T-cell (primary cell): ENCODE data around the gene CEP20. TPM values are rescaled to one million over a fixed set of nuclear protein-coding genes. Genes with fewer than 3 reads are reported as not detected.

ENCODE experiments used
- ATAC-seq, 4 experiments: fragments of 200-7000 bp in 3 of 4; fragments of 150-1000 bp in 1 of 4; cut with Tn5 transposase; replicated peaks in 1 of 4; 1 replicate in 3 of 4; 2 replicates in 1 of 4; pipeline ENCODE4 v1.10.0; 2021; ENCODE audit warnings: moderate library complexity in 3 of 4, mild to moderate bottlenecking in 2 of 4, moderate number of reproducible peaks in 1 of 4
- CTCF ChIA-PET, 2 donors: fragments of 300-600 bp; sonication (Branson Sonifier 250); formaldehyde crosslinking; loops; one replicate each; lab custom pipeline; 2022; ENCODE audit warnings: antibody characterized with exemption in 2 of 2; lab: Charles Lee
- POLR2A ChIA-PET, 2 donors: fragments of 300-600 bp; sonication (Branson Sonifier 250); formaldehyde crosslinking; loops; one replicate each; lab custom pipeline; 2022; ENCODE audit warnings: antibody characterized with exemption in 2 of 2; lab: Charles Lee
- DNase-seq, 35 experiments: peaks; one replicate each; pipeline versions ENCODE4 v3.0.0 to v3.0.0-alpha.2; 2013 to 2023
- H3K27ac ChIP-seq: one replicate; pipeline ENCODE4 v1.5.1; 2013; ENCODE audit warnings: low read length
- H3K27me3 ChIP-seq, 2 experiments: replicated peaks in 1 of 2; 1 replicate in 1 of 2; 2 replicates in 1 of 2; pipeline versions ENCODE4 v1.6.1 to v1.7.0; 2013; ENCODE audit warnings: low read length in 1 of 2, mixed read lengths in 1 of 2; ENCODE audit not compliant: control insufficient read depth in 2 of 2, insufficient read depth in 2 of 2; ENCODE audit errors: extremely low read depth in 1 of 2
- H3K36me3 ChIP-seq, 2 donors: 1 replicate in 1 of 2; 2 replicates in 1 of 2; pipeline versions ENCODE4 v1.6.1 to v1.7.0; 2013; ENCODE audit warnings: low read length in 1 of 2; ENCODE audit not compliant: control insufficient read depth in 2 of 2, insufficient read depth in 1 of 2; ENCODE audit errors: extremely low read depth in 1 of 2
- H3K4me1 ChIP-seq, 2 experiments: 1 replicate in 1 of 2; 2 replicates in 1 of 2; pipeline versions ENCODE4 v1.6.1 to v1.7.0; 2013; ENCODE audit warnings: low read length in 2 of 2, mixed read lengths in 1 of 2; ENCODE audit not compliant: insufficient read depth in 2 of 2, control insufficient read depth in 1 of 2; ENCODE audit errors: extremely low read depth in 1 of 2
- H3K4me3 ChIP-seq, 2 donors: 1 replicate in 1 of 2; 2 replicates in 1 of 2; pipeline versions ENCODE4 v1.5.1 to v1.7.0; 2013; ENCODE audit warnings: mild to moderate bottlenecking in 2 of 2, low read length in 1 of 2, moderate library complexity in 1 of 2; ENCODE audit not compliant: control insufficient read depth in 1 of 2; ENCODE audit errors: extremely low read depth in 1 of 2
- H3K9me3 ChIP-seq: 2 replicates; pipeline ENCODE4 v1.7.0; 2013
- H3K27ac Mint-ChIP-seq, 2 donors: one replicate each; pipeline ENCODE4 v1.8.0; 2020 to 2021; ENCODE audit warnings: mild to moderate bottlenecking in 2 of 2, mixed read lengths in 2 of 2
- H3K27me3 Mint-ChIP-seq, 2 donors: one replicate each; pipeline ENCODE4 v1.8.0; 2021 to 2022; ENCODE audit warnings: mixed read lengths in 2 of 2
- H3K36me3 Mint-ChIP-seq: one replicate; pipeline ENCODE4 v1.8.0; 2021; ENCODE audit warnings: mixed read lengths
- H3K4me1 Mint-ChIP-seq, 3 donors: one replicate each; pipeline ENCODE4 v1.8.0; 2020 to 2022; ENCODE audit warnings: mixed read lengths in 3 of 3, mild to moderate bottlenecking in 1 of 3
- H3K4me3 Mint-ChIP-seq, 3 donors: one replicate each; pipeline ENCODE4 v1.8.0; 2020 to 2022; ENCODE audit warnings: mild to moderate bottlenecking in 3 of 3, mixed read lengths in 3 of 3, moderate library complexity in 3 of 3
- H3K9me3 Mint-ChIP-seq, 3 donors: one replicate each; pipeline ENCODE4 v1.8.0; 2020 to 2022; ENCODE audit warnings: mixed read lengths in 3 of 3
- WGBS: methylation state at CpG from one replicate; pipeline ENCODE4 v1.1.5; 2013; ENCODE audit warnings: missing lambda C conversion rate; ENCODE audit not compliant: insufficient coverage; 5-methylcytosine and 5-hydroxymethylcytosine counted together
- total RNA-seq, 35 experiments: library from RNA in 6 of 35; stranded (reverse) in 6 of 35; fragments of 120-200 nt in 1 of 35; gene quantifications; one replicate each; pipeline versions ENCODE4 v1.2.1 to v1.2.4 and lab custom pipeline; 2013 to 2026

Gene CEP20
- total RNA-seq, 5 donors from 2014 or later (not counting 1 experiment from before 2014, with no cell fraction given): 17.2 to 25.9 (median 25.2) TPM

DNA sequence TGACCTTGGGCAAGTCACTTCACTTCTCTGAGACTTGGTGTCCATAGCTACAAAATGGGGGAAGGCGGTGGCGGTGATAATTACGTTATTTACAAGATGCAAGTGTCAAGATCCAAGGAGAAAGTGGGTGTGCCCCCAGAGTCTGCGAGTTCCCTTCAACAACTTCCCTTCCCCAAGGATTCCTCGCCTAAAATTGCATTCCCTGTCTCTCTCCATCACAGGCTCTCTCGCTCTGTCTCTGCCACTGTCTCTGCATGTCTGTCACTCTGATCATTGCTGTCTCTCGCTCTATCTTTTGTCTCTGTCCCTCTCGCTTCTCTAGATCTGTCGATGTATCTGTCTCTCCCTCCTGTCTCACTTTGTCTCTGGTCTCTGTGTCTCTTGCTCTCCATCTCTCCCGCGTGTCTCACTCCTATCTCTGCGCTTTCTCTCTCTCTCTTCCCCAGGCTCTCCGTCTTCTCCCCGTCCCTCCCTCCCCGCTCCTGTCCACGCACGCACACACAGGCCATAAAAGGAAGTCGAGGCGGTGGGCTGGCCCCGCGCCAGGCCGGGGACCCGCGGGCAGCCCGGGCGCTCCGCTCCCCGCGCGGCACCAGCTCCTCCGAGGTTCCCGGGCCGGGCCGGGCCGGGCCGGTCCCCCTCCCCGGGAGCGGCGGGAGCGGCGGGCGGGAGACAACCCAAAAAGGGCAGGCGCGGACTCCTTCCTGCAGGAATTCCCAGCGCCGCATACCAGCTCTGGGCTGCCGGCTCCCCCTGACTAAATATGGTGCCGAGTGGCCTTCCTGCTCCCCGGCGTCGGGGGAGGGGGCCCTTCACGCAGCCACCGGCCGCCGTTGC is 30.5 kb downstream of the CEP20 start:
- H3K4me3 Mint-ChIP-seq: peak overlapping the region in 2 of 3 donors; percentile 2 to 68

DNA sequence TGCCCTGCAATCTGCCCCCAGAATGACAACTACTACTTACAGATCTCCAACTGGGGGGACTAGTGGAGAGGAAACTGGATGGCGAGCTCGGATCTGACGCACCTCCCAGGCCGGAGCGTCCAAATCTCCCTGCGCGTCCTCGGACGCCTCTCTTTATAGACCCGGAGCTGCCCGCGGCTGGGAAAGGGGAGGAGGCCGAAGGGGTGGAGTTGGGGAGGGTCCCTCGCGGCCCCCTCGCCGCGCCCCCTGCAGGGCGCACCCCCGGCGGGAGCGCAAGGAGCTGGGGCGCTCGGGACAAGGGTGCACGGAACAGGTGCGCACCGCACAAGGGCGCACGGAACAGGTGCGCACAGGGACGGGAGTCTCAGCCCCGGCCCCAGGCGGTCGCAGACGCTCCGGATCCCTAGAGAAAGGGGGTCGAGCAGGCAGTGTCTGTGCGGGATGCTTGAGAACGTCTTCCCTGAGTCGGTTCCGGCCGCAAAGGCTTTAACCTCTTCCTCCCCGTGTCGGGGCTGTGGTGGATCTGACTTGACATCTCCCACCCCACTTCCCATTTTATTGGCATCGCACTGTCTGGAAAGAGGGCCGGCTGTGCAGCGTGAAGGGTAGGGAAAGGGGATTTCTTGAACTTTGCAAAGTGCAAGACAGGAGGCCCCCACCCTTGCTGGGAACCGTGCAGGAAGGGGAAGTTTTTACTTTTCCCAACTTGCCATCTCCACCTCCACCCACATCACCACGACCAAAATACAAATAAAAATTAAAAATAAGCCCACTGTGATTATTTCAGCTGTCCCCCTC is 31.3 kb downstream of the CEP20 start, which contains the start of gene MYH11:
TSS of gene MYH11 (minus strand) at position 128 of the 798 bp plus-strand sequence. CDS start 18,776 bp downstream, outside the sequence.
- H3K4me3 ChIP-seq: no peak within 1 kb of the TSS
- 2% methylated on average over 31 of the region's 49 CpGs for WGBS
- H3K27me3 Mint-ChIP-seq: peaks cover 21 to 40% of the 10 kb centered on the region in 2 donors
- no peaks in the 10 kb centered on the region for H3K36me3 ChIP-seq
- CTCF ChIA-PET: no interaction called here
- H3K27ac Mint-ChIP-seq: no peak within 1 kb of the TSS
- no peak within 1 kb of the TSS for H3K27ac ChIP-seq
- no peaks in the 10 kb centered on the region for H3K9me3 Mint-ChIP-seq
- peaks cover 0 to 13% of the 10 kb centered on the region in 2 experiments for H3K4me1 ChIP-seq
- H3K36me3 Mint-ChIP-seq: peaks cover 2% of the 10 kb centered on the region
- POLR2A ChIA-PET: no interaction called here
- DNase-seq: no peak
- peak within 1 kb of the TSS in 2 of 3 donors; percentile 2 to 68 for H3K4me3 Mint-ChIP-seq
- H3K9me3 ChIP-seq: no peaks in the 10 kb centered on the region
- peaks cover 7 to 9% (median 8%) of the 10 kb centered on the region in 3 donors for H3K4me1 Mint-ChIP-seq
- no peak for ATAC-seq
- H3K27me3 ChIP-seq: peaks cover 11 to 33% of the 10 kb centered on the region in 2 experiments

More for the DNA sequence above, 30.5 kb downstream of the CEP20 start:
- Mint-ChIP-seq H3K4me1 (peaks cover 7 to 9% (median 8%) of the 10 kb centered on the region in 3 donors), H3K36me3 (peaks cover 2% of the 10 kb centered on the region), H3K27ac (no peak overlapping the region), H3K9me3 (no peaks in the 10 kb centered on the region), H3K27me3 (peaks cover 21 to 40% of the 10 kb centered on the region in 2 donors)
- CTCF ChIA-PET: interaction anchor here in 1 of 2 donors (0.6 kb wide), 1 partner anchor 236 kb away, joined by 11 read pairs; no protein-coding TSS in a partner anchor
- no peak overlapping the region for H3K27ac ChIP-seq
- POLR2A ChIA-PET: no interaction called here
- H3K4me1 ChIP-seq: peaks cover 0 to 13% of the 10 kb centered on the region in 2 experiments
- H3K27me3 ChIP-seq: peaks cover 11 to 33% of the 10 kb centered on the region in 2 experiments
- DNase-seq (peak in 2 of 35 experiments; percentile 3), ATAC-seq (no peak)
- H3K4me3 ChIP-seq: no peak overlapping the region
- no peaks in the 10 kb centered on the region for H3K9me3 ChIP-seq
- H3K36me3 ChIP-seq: no peaks in the 10 kb centered on the region
- WGBS: 5% methylated on average over 45 of the region's 55 CpGs

DNA sequence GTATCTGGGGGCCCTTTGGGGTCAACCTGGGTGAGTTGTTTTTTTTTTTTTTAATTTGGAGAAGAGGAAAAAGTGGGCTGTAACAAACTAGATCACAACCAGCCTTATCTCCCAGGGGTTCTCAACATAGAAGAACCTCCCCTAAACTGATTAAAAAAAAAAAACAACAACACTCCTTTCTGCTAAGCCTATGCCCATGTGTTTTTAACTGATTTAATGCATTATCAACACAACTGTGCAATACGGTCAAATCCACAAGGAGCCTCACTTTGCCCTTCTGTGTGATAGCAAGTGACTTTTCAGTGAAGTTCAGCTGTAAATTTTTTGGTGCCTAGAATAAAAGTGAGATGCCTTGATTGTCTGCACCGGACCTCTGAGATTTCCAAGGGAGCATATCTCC is 32.2 kb downstream of the CEP20 start:
- Mint-ChIP-seq H3K9me3 (no peaks in the 10 kb centered on the region), H3K4me1 (peaks cover 7 to 9% (median 8%) of the 10 kb centered on the region in 3 donors), H3K27me3 (peaks cover 21 to 40% of the 10 kb centered on the region in 2 donors), H3K27ac (no peak overlapping the region), H3K36me3 (peaks cover 2% of the 10 kb centered on the region), H3K4me3 (no peak overlapping the region)
- Histone ChIP-seq H3K27ac (no peak overlapping the region), H3K4me1 (peaks cover 0 to 13% of the 10 kb centered on the region in 2 experiments), H3K9me3 (no peaks in the 10 kb centered on the region), H3K4me3 (no peak overlapping the region), H3K36me3 (no peaks in the 10 kb centered on the region), H3K27me3 (peaks cover 11 to 33% of the 10 kb centered on the region in 2 experiments)
- ChIA-PET POLR2A (no interaction called here), CTCF (no interaction called here)
- no peak for ATAC-seq
- DNase-seq: no peak
- 67% methylated on average over 1 of the region's 2 CpGs for WGBS

DNA sequence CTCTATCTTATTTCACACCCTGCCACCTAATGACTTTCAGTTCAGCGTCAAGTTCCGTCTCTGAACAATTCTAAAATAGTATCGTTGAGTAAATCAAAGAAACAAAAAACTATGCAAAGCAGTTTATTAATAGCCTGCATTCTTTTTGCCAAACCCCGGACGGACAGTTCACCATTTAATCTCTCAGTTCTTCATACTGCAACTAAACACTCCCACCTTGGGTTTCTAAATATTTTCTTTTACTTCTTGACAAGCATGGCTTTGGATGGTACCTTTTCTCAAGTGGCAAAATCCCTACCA is 32.7 kb downstream of the CEP20 start:
- Mint-ChIP-seq H3K9me3 (no peaks in the 10 kb centered on the region), H3K36me3 (peaks cover 2% of the 10 kb centered on the region), H3K27ac (no peak overlapping the region), H3K27me3 (peaks cover 21 to 40% of the 10 kb centered on the region in 2 donors), H3K4me1 (peaks cover 7 to 9% (median 8%) of the 10 kb centered on the region in 3 donors), H3K4me3 (no peak overlapping the region)
- Histone ChIP-seq H3K27ac (no peak overlapping the region), H3K4me3 (no peak overlapping the region), H3K36me3 (no peaks in the 10 kb centered on the region), H3K4me1 (peaks cover 0 to 13% of the 10 kb centered on the region in 2 experiments), H3K27me3 (peaks cover 11 to 33% of the 10 kb centered on the region in 2 experiments), H3K9me3 (no peaks in the 10 kb centered on the region)
- ATAC-seq: no peak
- ChIA-PET CTCF (no interaction called here), POLR2A (no interaction called here)
- no peak for DNase-seq
- 24% methylated on average over 5 of the region's 5 CpGs for WGBS

DNA sequence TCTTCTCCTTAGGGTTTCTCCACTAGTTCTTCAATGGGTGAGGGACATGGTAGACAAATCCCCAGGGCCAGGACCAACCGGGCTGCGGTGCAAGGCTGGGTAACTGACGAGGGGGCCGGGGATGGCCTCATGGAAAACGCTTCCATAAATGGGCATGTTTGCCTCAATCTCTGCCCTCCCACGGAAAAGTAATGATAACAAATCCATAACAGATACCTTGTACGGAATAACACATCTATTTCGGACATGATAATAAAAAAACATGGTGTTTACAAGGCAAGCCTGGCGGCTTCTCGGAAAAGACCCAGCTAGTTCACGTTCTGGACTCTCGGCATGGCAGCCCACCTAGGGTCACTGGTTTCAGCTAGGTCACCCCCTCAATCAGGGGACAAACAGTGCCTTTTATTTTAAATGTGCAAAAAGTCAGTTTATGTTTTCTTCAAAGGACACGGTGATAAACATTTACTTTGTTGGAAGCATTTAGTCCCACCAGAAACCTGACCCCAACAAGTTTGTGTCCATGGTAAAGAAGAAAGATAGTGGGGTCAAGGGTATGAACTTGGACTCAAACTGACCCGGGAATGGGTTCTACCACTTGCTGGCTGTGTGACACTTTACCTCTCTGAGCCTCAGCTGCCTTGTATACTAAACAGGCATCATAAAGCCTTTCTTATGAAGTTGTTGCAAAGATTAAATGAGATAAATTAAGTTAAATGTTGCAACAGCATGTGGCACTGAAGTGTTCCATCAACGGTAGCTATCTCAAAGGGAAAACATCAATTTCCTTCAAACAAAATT is 33.3 kb downstream of the CEP20 start:
- Mint-ChIP-seq H3K27ac (no peak overlapping the region), H3K27me3 (peaks cover 21 to 40% of the 10 kb centered on the region in 2 donors), H3K36me3 (peaks cover 2% of the 10 kb centered on the region), H3K4me1 (peaks cover 7 to 9% (median 8%) of the 10 kb centered on the region in 3 donors), H3K4me3 (no peak overlapping the region), H3K9me3 (no peaks in the 10 kb centered on the region)
- POLR2A ChIA-PET: no interaction called here
- no peaks in the 10 kb centered on the region for H3K36me3 ChIP-seq
- CTCF ChIA-PET: no interaction called here
- no peaks in the 10 kb centered on the region for H3K9me3 ChIP-seq
- DNase-seq: no peak
- H3K27ac ChIP-seq: no peak overlapping the region
- no peak overlapping the region for H3K4me3 ChIP-seq
- no peak for ATAC-seq
- peaks cover 11 to 33% of the 10 kb centered on the region in 2 experiments for H3K27me3 ChIP-seq
- H3K4me1 ChIP-seq: peaks cover 0 to 13% of the 10 kb centered on the region in 2 experiments
- 68% methylated on average over 6 of the region's 15 CpGs for WGBS
